ENCODE data around the gene POLR1C.
A peak's percentile ranks its signal among the peaks of the same experiment; 100 is the strongest.
"Not testable (repeated sequence)": the region's sequence is repeated elsewhere in the genome, so short reads cannot be mapped to it uniquely, and the experiment has no call there.

The POLR1C gene

GRCh38 chr6:43493833-43494232 is 23.1 kb upstream of the POLR1C start:
- no peak for DNase-seq

- no peak for DNase-seq
Observed at GRCh38 chr6:43494321-43494720, 22.6 kb upstream of the POLR1C start.

- no peak for DNase-seq
Observed at GRCh38 chr6:43494766-43495165, 22.1 kb upstream of the POLR1C start.

- DNase-seq, result peak in 1 of 2 donors; percentile 50
Observed at GRCh38 chr6:43495409-43495941, 21.4 kb upstream of the POLR1C start.

- DNase-seq, result peak in 1 of 2 donors; percentile 39
Observed at GRCh38 chr6:43496370-43497128, 20.3 kb upstream of the POLR1C start.

- DNase-seq, result no peak
Observed at GRCh38 chr6:43497129-43497396, 19.8 kb upstream of the POLR1C start.

- DNase-seq, result no peak
Observed at GRCh38 chr6:43497689-43498088, 19.2 kb upstream of the POLR1C start.

- not testable (repeated sequence) for DNase-seq
Observed at GRCh38 chr6:43498291-43498690, 18.6 kb upstream of the POLR1C start.

- no peak for DNase-seq
Observed at GRCh38 chr6:43499028-43499815, 17.7 kb upstream of the POLR1C start.

- no peak for DNase-seq
Observed at GRCh38 chr6:43500921-43501320, 16.0 kb upstream of the POLR1C start.

- no peak for DNase-seq
Observed at GRCh38 chr6:43502666-43503065, 14.2 kb upstream of the POLR1C start.

- no peak for DNase-seq
Observed at GRCh38 chr6:43503443-43503842, 13.4 kb upstream of the POLR1C start.

- no peak for DNase-seq
Observed at GRCh38 chr6:43504756-43505593, 11.9 kb upstream of the POLR1C start.

- no peak for DNase-seq
Observed at GRCh38 chr6:43505718-43506117, 11.2 kb upstream of the POLR1C start.

GRCh38 chr6:43506171-43506570 is 10.7 kb upstream of the POLR1C start:
- DNase-seq, result no peak

- DNase-seq, result peak; percentile 80 to 85
Observed at GRCh38 chr6:43506667-43507471, 10.0 kb upstream of the POLR1C start.

GRCh38 chr6:43508481-43509141 is 8.3 kb upstream of the POLR1C start:
- no peak for DNase-seq

GRCh38 chr6:43509142-43509983 is 7.5 kb upstream of the POLR1C start:
- no peak for DNase-seq

GRCh38 chr6:43509984-43510826 is 6.7 kb upstream of the POLR1C start, which contains the start of gene LRRC73:
LRRC73 (minus strand) TSS chr6:43510346; CDS start chr6:43509785, 561 bp downstream.
- DNase-seq, result peak; percentile 78 to 85

GRCh38 chr6:43510827-43511163 is 6.1 kb upstream of the POLR1C start:
- DNase-seq, result no peak

Measured in CD4-positive, alpha-beta T cell treated with Interferon alpha-2 for 1 hour (primary cell).